Stimulated activated CD8-positive, alpha-beta memory T cell treated with anti-CD3 and anti-CD28 coated beads, Interleukin-4, amount 100 ng/mL, for 4 hours (primary cell): ENCODE data around the gene ACR.
A peak's percentile ranks its signal among the peaks of the same experiment; 100 is the strongest.
"Not testable (repeated sequence)": the region's sequence is repeated elsewhere in the genome, so short reads cannot be mapped to it uniquely, and the experiment has no call there.

Source experiments
- DNase-seq, 2 donors: peaks; one replicate each; pipeline ENCODE4 v3.0.0-alpha.2; 2020; ENCODE audit warnings: low read depth in 2 of 2, low spot score in 1 of 2

The ACR gene

GRCh38 chr22:50731811-50732624 is 6.0 kb upstream of the ACR start:
- peak; percentile 6 to 14 for DNase-seq

- DNase-seq: no peak
These were observed 5.3 kb upstream of the ACR start for GRCh38 chr22:50732681-50733080.

GRCh38 chr22:50733521-50734342 is 4.3 kb upstream of the ACR start:
- DNase-seq: no peak

- DNase-seq: no peak
These were observed 3.6 kb upstream of the ACR start for GRCh38 chr22:50734343-50734771.

DNA sequence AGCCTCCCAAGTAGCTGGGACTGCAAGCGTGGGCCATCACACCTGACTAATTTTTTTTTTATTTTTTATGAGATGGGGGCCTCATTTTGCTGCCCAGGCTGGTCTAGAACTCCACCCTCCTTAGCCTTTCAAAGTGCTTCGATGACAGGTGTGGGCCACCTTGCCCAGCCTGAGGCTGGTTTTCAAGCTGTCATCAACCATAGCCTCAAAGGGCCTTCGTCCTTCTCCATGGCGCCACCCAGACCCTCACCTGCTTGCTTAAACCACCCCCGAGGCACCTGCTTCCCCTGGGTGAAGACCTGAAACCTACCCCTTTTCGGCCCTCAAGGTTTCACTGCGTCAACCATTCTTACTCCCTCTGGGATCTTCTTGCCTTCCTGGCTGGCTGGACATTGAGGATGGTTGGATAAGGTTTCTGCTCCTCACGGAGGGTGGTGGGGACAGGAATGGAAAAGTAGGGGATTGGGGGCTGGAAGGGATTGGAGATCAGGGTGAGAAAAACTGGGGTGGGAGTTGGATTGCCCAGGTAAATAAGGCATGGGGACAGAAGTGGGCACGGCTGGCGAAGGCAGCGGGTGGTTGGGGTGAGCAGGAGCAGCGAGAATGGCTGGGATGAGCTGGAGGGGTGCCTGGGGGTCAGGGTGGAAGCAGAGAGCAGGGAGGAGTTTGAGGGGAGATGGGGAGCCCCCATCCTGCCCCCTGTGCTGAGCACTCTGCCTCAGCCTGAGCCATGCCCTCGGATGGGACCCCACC is 2.8 kb upstream of the ACR start:
- no peak for DNase-seq

GRCh38 chr22:50735739-50736030 is 2.3 kb upstream of the ACR start:
- DNase-seq: no peak

DNA sequence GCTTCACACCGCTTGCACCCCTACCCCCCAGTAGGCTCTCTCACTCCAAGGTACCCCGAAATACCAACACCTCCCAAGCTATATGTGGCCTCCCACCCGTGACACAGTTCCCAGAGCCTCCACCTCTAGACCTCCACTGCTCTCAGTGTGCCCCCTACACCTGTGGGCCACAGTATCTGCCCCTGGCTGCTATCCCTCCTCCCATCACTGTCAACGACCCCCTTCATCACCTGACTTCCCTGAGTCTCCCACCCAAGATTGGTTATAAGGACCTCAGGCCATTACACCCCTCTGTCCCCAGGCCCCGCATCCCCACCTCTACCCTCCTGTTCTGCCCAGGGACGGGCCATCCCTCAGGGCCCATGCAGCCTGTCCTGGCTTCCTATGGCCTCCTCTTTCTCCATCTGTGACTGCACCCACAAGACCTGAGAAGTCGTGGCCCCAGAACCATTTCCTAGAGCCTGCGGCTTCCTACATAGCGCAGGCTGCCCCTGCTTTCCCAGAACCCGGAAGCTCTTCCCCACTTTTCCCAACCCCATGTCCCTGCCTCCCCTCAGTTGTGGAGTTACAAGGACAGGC is 734 bp downstream of the ACR start:
- DNase-seq: no peak

- no peak for DNase-seq
These were observed 1.3 kb downstream of the ACR start for GRCh38 chr22:50739279-50739691.

GRCh38 chr22:50739894-50740293 is 1.9 kb downstream of the ACR start:
- no peak for DNase-seq

- not testable (repeated sequence) for DNase-seq
These were observed 2.7 kb downstream of the ACR start for GRCh38 chr22:50740714-50741113.

- DNase-seq: not testable (repeated sequence)
These were observed 6.4 kb downstream of the ACR start for GRCh38 chr22:50744424-50744823.

DNA sequence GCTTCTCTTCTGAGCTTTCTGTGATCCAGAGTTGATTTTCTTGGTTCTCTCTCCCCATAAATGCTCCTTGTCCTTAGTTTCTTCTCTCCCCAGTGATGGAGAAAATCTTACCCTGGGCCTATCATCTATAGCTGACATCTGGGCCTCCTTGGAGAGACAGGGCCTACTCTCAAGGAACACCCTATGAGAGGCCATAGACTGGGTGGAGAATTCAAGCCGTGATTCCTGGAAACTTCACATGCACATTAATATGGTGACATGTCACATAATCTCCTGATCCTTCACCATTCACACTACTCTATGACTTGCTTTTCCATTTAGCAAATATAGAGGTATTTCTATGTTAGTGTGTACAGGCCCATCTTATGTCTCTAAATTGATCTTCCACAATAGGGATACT is 9.5 kb downstream of the ACR start:
- DNase-seq: not testable (repeated sequence)

GRCh38 chr22:50748630-50749029 is 10.6 kb downstream of the ACR start:
- DNase-seq: not testable (repeated sequence)

GRCh38 chr22:50749302-50750074 is 11.5 kb downstream of the ACR start:
- DNase-seq: not testable (repeated sequence)

DNA sequence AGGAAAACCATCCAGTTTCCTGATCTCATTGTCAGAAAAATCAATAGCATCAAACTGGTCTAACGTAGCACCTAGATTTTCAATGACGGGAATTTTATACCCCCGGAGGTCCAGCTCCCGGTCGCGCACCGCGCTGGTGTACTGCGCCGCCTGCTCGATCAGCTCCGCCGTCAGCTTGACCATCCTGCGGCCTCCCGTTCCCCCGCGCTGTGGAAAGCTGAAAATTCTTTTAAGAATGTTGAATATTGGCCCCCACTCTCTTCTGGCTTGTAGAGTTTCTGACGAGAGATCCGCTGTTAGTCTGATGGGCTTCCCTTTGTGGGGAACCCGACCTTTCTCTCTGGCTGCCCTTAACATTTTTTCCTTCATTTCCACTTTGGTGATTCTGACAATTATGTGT is 17.2 kb downstream of the ACR start:
- DNase-seq: not testable (repeated sequence)

DNA sequence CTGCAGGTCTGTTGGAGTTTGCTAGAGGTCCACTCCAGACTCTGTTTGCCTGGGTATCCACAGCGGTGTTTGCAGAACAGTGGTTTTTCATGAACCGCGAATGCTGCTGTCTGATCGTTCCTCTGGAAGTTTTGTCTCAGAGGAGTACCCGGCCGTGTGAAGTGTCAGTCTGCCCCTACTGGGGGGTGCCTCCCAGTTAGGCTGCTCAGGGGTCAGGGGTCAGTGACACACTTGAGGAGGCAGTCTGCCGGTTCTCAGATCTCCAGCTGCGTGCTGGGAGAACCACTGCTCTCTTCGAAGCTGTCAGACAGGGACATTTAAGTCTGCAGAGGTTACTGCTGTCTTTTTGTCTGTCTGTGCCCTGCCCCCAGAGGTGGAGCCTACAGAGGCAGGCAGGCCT is 18.4 kb downstream of the ACR start:
- not testable (repeated sequence) for DNase-seq

- DNase-seq: peak; percentile 19 to 21
These were observed 19.0 kb downstream of the ACR start for GRCh38 chr22:50756949-50757491.

DNA sequence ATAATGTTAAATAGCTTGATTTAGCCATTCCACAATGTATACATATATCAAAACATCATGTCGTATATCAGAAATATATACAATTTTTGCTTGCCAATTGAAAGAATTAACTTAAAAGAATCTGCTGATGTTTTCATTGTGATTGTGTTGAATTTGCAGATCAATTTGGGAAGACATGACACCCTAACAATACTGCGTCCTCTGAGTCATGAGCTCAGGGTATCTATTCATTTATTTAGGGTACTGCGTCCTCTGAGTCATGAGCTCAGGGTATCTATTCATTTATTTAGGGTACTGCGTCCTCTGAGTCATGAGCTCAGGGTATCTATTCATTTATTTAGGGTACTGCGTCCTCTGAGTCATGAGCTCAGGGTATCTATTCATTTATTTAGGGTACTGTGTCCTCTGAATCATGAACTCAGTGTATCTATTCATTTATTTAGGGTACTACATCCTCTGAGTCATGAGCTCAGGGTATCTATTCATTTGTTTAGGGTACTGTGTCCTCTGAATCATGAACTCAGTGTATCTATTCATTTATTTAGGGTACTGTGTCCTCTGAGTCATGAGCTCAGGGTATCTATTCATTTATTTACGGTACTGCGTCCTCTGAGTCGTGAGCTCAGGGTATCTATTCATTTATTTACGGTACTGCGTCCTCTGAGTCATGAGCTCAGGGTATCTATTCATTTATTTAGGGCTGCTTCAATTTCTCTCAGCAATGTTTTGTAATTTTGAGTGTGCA is 21.8 kb downstream of the ACR start:
- DNase-seq: not testable (repeated sequence)

GRCh38 chr22:50761829-50762228 is 23.8 kb downstream of the ACR start:
- DNase-seq: not testable (repeated sequence)
